GM21786 (cell line): ENCODE measurements around the gene TIE1.
"Not testable (repeated sequence)": the region's sequence is repeated elsewhere in the genome, so short reads cannot be mapped to it uniquely, and the experiment has no call there.

ENCODE experiments used
- ATAC-seq: cut with Tn5 transposase; IDR thresholded peaks from one replicate; pipeline ENCODE4 v1.9.1; 2021; ENCODE audit not compliant: unreplicated experiment

The TIE1 gene

GRCh38 chr1:43358746-43359693 lies 58.2 kb downstream of the TIE1 start, which contains the start of gene CDC20:
CDC20 (plus strand) TSS chr1:43358981; CDS start chr1:43359216, 235 bp downstream.
- peak; percentile 98 for ATAC-seq

- ATAC-seq, result no peak
Observed at GRCh38 chr1:43359696-43360095, 58.9 kb downstream of the TIE1 start.

DNA sequence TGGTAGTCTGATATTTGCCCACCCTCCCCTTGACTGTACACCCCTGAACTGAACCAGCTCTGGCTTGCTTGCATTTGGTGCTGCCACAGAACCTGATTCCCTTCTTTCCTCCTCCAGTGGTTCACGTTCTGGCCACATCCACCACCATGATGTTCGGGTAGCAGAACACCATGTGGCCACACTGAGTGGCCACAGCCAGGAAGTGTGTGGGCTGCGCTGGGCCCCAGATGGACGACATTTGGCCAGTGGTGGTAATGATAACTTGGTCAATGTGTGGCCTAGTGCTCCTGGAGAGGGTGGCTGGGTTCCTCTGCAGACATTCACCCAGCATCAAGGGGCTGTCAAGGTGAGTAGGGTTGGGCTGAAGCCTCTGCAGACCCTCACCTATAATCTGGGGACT lies 59.8 kb downstream of the TIE1 start:
- ATAC-seq, result no peak

- no peak for ATAC-seq
Observed at GRCh38 chr1:43363283-43363934, 62.6 kb downstream of the TIE1 start.

DNA sequence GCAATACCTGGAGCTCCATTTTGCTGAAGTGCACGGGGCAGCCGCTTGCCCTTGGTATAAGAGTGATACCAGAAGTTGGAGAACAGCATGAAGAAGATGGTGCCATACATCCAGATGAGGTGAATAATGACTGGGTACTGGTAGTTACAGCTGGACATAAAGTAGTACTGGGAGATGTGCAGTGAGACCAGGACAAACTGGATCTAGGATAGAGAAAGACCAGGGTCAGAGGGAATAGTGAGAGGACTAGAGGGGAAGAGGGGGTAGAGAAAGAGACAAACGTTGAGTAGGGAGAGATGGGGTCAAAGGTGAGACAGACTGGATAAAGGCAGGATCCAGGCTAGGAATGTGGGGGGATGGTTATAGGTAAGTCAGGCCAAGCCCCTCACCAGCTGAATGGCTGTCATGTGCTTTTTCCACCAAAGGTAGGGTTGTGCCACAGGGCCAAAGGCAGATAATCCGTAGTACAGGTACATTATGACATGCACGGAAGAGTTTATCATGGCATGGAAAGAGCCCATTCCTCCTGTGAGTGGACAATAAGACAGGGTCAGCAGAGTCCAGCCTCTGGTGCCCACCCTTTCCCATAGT lies 63.2 kb downstream of the TIE1 start:
- no peak for ATAC-seq

- no peak for ATAC-seq
Observed at GRCh38 chr1:43365678-43366077, 64.9 kb downstream of the TIE1 start.

GRCh38 chr1:43366179-43366578 lies 65.4 kb downstream of the TIE1 start:
- no peak for ATAC-seq

- ATAC-seq, result no peak
Observed at GRCh38 chr1:43366601-43367025, 65.8 kb downstream of the TIE1 start.

GRCh38 chr1:43367026-43367903 lies 66.5 kb downstream of the TIE1 start:
- peak; percentile 24 for ATAC-seq

- peak; percentile 67 for ATAC-seq
Observed at GRCh38 chr1:43367904-43368645, 67.3 kb downstream of the TIE1 start, which contains the start of gene ELOVL1. ELOVL1 (minus strand) TSS chr1:43368011; CDS start chr1:43365609, 2,402 bp downstream.

DNA sequence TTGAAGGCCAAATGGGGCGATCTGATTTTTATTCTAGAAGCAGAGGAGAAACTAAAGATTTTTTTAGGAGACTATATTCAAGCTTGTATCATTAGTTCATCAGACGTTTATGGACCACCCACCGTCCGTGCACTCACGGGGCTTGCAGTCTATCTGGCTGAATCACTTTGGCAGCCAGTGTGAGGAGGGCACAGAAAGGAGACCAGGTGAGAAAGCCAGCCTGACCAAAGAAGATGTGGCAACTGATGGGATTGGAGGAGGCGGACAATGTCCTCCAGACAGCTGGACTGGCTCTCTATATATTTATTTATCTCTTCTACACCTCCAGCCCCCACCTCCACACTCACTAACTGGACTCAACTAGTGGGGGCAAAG lies 67.9 kb downstream of the TIE1 start:
- ATAC-seq, result no peak

DNA sequence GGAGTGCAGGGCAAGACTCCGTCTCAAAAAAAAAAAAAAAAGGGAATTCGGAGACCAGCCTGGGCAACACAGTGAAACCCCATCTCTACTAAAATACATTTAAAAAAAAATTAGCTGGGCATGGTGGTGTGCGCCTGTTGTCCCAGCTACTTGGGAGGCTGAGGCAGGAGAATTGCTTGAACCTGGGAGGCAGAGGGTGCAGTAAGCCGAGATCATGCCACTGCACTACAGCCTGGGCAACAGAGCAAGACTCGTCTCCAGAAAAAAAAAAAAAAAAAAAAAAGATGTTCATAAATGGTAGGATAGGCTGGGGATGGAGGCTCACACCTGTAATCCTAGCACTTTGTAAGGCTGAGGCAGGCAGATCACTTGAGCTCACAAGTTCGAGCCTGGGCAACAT lies 69.0 kb downstream of the TIE1 start:
- ATAC-seq, result not testable (repeated sequence)

GRCh38 chr1:43370564-43370963 lies 69.8 kb downstream of the TIE1 start:
- no peak for ATAC-seq

DNA sequence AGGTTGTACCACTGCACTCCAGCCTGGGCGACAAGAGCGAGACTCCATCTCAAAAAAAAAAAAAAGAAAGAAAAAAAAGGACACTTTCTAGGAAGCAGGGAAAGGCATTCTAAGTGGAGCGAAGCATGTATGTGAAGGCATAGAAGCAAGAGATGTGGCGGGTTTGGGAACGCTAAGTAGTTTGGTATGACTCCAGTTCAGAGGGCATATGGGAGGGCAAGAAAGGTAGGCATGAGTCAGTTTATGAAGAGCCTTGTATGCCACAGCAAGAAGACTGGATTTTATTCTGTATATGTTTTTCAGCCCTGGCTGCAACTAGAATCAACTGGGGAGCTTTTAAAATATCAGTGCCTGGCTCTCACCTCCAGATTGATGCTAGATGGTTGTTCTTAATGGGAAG lies 71.4 kb downstream of the TIE1 start:
- no peak for ATAC-seq
